Activated CD8-positive, alpha-beta T cell treated with anti-CD3 and anti-CD28 coated beads for 36 hours (primary cell): ENCODE results near the gene GLG1. TPM values are rescaled to one million over a fixed set of nuclear protein-coding genes. Genes with fewer than 3 reads are reported as not detected.

Source experiments
- ATAC-seq: fragments of 200-7000 bp; cut with Tn5 transposase; one replicate; pipeline ENCODE4 v1.10.0; 2021; ENCODE audit warnings: mild to moderate bottlenecking, moderate library complexity
- CTCF ChIA-PET: fragments of 350-600 bp; sonication (Branson Sonifier 250); formaldehyde crosslinking; loops from one replicate; lab custom pipeline; 2021; ENCODE audit warnings: antibody characterized with exemption; lab: Charles Lee
- POLR2A ChIA-PET: fragments of 350-600 bp; sonication (Branson Sonifier 250); formaldehyde crosslinking; loops from one replicate; lab custom pipeline; 2021; ENCODE audit warnings: antibody characterized with exemption; lab: Charles Lee
- DNase-seq: peaks from one replicate; pipeline ENCODE4 v3.0.0-alpha.2; 2020
- H3K27ac Mint-ChIP-seq: one replicate; pipeline ENCODE4 v1.8.0; 2021; ENCODE audit warnings: mild to moderate bottlenecking, mixed read lengths
- H3K27me3 Mint-ChIP-seq: one replicate; pipeline ENCODE4 v1.8.0; 2021; ENCODE audit warnings: mixed read lengths
- H3K36me3 Mint-ChIP-seq: one replicate; pipeline ENCODE4 v1.8.0; 2021; ENCODE audit warnings: low read depth, mixed read lengths
- H3K4me1 Mint-ChIP-seq: one replicate; pipeline ENCODE4 v1.8.0; 2021; ENCODE audit warnings: low read depth, mixed read lengths
- H3K4me3 Mint-ChIP-seq: one replicate; pipeline ENCODE4 v1.8.0; 2021; ENCODE audit warnings: mild to moderate bottlenecking, moderate library complexity, mixed read lengths
- H3K9me3 Mint-ChIP-seq: one replicate; pipeline ENCODE4 v1.8.0; 2021; ENCODE audit warnings: mixed read lengths
- intact Hi-C: fragments of 100-400 bp; cut with micrococcal nuclease; formaldehyde crosslinking; loops from one replicate; pipeline ENCODE4 v1.10.0; 2022
- total RNA-seq, 2 experiments: library from RNA; stranded (reverse); gene quantifications; one replicate each; pipeline ENCODE4 v1.2.3, GENCODE V29; 2021
- TF ChIP-seq, protein P1 (sequence below): fragments of 200-600 bp; IDR thresholded peaks from one replicate; pipeline ENCODE4 v1.8.0; 2022; ENCODE audit warnings: antibody characterized with exemption, mild to moderate bottlenecking

GLG1 gene
- total RNA-seq, 2 experiments from 2014 or later: 70.0 to 74.9 TPM

- no peak overlapping the region for H3K27ac Mint-ChIP-seq
- H3K4me1 Mint-ChIP-seq: peaks cover 19% of the 10 kb centered on the region
- H3K9me3 Mint-ChIP-seq: no peaks in the 10 kb centered on the region
- DNase-seq (no peak), ATAC-seq (no peak)
- intact Hi-C loops: no loop called here
- TF ChIP-seq, protein P1, sequence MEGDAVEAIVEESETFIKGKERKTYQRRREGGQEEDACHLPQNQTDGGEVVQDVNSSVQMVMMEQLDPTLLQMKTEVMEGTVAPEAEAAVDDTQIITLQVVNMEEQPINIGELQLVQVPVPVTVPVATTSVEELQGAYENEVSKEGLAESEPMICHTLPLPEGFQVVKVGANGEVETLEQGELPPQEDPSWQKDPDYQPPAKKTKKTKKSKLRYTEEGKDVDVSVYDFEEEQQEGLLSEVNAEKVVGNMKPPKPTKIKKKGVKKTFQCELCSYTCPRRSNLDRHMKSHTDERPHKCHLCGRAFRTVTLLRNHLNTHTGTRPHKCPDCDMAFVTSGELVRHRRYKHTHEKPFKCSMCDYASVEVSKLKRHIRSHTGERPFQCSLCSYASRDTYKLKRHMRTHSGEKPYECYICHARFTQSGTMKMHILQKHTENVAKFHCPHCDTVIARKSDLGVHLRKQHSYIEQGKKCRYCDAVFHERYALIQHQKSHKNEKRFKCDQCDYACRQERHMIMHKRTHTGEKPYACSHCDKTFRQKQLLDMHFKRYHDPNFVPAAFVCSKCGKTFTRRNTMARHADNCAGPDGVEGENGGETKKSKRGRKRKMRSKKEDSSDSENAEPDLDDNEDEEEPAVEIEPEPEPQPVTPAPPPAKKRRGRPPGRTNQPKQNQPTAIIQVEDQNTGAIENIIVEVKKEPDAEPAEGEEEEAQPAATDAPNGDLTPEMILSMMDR: no peak
- ChIA-PET POLR2A (no interaction called here), CTCF (no interaction called here)
- no peak overlapping the region for H3K4me3 Mint-ChIP-seq
- H3K27me3 Mint-ChIP-seq: no peaks in the 10 kb centered on the region
- H3K36me3 Mint-ChIP-seq: peaks cover 54% of the 10 kb centered on the region
These were observed 143.0 kb downstream of the GLG1 start for GRCh38 chr16:74463888-74464287.

DNA sequence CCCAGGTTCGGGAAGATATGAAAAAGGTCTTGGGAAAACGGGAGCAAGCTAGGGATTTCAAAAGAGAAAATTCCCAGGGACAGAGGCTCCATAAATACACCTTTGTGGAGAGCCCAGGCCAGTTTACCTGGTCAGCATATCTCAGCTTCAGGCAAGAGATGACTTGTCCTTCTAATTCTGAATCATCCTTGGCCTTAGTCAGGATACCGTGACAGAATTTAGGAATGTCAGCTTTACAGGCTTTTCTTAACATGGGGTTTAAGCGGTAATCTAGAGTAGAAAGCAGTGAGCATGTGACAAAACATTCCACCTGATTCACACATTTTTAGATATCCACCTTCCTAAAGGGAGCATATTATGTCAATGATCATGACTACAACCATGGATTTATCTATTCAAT lies 144.6 kb downstream of the GLG1 start:
- intact Hi-C loops: no loop called here
- H3K27me3 Mint-ChIP-seq: no peaks in the 10 kb centered on the region
- H3K9me3 Mint-ChIP-seq: no peaks in the 10 kb centered on the region
- TF ChIP-seq, protein P1: no peak
- H3K4me1 Mint-ChIP-seq: peaks cover 13% of the 10 kb centered on the region
- H3K4me3 Mint-ChIP-seq: no peak overlapping the region
- POLR2A ChIA-PET: no interaction called here
- peaks cover 50% of the 10 kb centered on the region for H3K36me3 Mint-ChIP-seq
- ATAC-seq: no peak
- no peak for DNase-seq
- no peak overlapping the region for H3K27ac Mint-ChIP-seq
- CTCF ChIA-PET: no interaction called here

GRCh38 chr16:74461826-74462225 lies 145.1 kb downstream of the GLG1 start:
- no peak for DNase-seq
- no peak for ATAC-seq
- POLR2A ChIA-PET: no interaction called here
- TF ChIP-seq, protein P1: no peak
- peaks cover 8% of the 10 kb centered on the region for H3K4me1 Mint-ChIP-seq
- no peaks in the 10 kb centered on the region for H3K9me3 Mint-ChIP-seq
- no peak overlapping the region for H3K27ac Mint-ChIP-seq
- H3K4me3 Mint-ChIP-seq: no peak overlapping the region
- peaks cover 45% of the 10 kb centered on the region for H3K36me3 Mint-ChIP-seq
- intact Hi-C loops: no loop called here
- CTCF ChIA-PET: no interaction called here
- no peaks in the 10 kb centered on the region for H3K27me3 Mint-ChIP-seq

DNA sequence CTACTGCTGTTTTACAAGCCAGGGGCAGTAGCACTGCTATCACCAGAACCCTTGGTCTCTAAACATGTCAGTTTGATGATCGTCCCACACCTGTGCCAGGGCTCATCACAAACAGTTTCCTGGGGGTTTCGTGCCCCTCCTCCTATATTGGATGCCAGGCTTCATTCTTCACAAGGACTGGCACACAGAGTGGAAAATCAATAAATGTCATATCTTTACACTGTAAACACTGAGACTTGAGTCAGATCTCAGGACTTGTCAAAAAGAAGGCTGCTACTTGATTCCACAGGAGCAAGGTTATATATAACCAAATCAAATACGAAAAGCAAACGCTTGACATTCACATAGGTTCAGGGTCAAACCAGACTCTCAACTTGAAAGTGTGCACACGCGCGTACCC lies 146.4 kb downstream of the GLG1 start:
- no peaks in the 10 kb centered on the region for H3K4me1 Mint-ChIP-seq
- no peaks in the 10 kb centered on the region for H3K27me3 Mint-ChIP-seq
- H3K9me3 Mint-ChIP-seq: no peaks in the 10 kb centered on the region
- TF ChIP-seq, protein P1: no peak
- ChIA-PET POLR2A (no interaction called here), CTCF (no interaction called here)
- intact Hi-C loops: no loop called here
- no peak overlapping the region for H3K4me3 Mint-ChIP-seq
- DNase-seq (no peak), ATAC-seq (no peak)
- H3K36me3 Mint-ChIP-seq: peaks cover 45% of the 10 kb centered on the region
- no peak overlapping the region for H3K27ac Mint-ChIP-seq

GRCh38 chr16:74456290-74456625 lies 150.7 kb downstream of the GLG1 start:
- Mint-ChIP-seq H3K4me3 (no peak overlapping the region), H3K4me1 (no peaks in the 10 kb centered on the region), H3K9me3 (no peaks in the 10 kb centered on the region), H3K27me3 (no peaks in the 10 kb centered on the region), H3K27ac (no peak overlapping the region), H3K36me3 (peaks cover 48% of the 10 kb centered on the region)
- ChIA-PET CTCF (no interaction called here), POLR2A (no interaction called here)
- intact Hi-C loops: no loop called here
- no peak for DNase-seq
- ATAC-seq: no peak
- TF ChIP-seq, protein P1: no peak
